Glutamatergic neuron (in vitro differentiated cells): ENCODE results near the gene KRCC1. TPM values are rescaled to one million over a fixed set of nuclear protein-coding genes. Genes with fewer than 3 reads are reported as not detected.

ENCODE experiments used
- DNase-seq: peaks from one replicate; pipeline ENCODE4 v3.0.0; 2022
- H3K27ac Mint-ChIP-seq: one replicate; pipeline ENCODE4 v1.8.0; 2020; ENCODE audit warnings: mild to moderate bottlenecking, mixed read lengths, inconsistent platforms; ENCODE audit not compliant: unreplicated experiment
- H3K27me3 Mint-ChIP-seq: one replicate; pipeline ENCODE4 v1.8.0; 2020; ENCODE audit warnings: mild to moderate bottlenecking, moderate library complexity, mixed read lengths, inconsistent platforms; ENCODE audit not compliant: unreplicated experiment
- H3K36me3 Mint-ChIP-seq: one replicate; pipeline ENCODE4 v1.8.0; 2020; ENCODE audit warnings: mild to moderate bottlenecking, mixed read lengths, inconsistent platforms; ENCODE audit not compliant: unreplicated experiment
- H3K4me1 Mint-ChIP-seq: one replicate; pipeline ENCODE4 v1.8.0; 2020; ENCODE audit warnings: mild to moderate bottlenecking, low read depth, mixed read lengths, inconsistent platforms; ENCODE audit not compliant: unreplicated experiment
- H3K4me3 Mint-ChIP-seq: one replicate; pipeline ENCODE4 v1.8.0; 2020; ENCODE audit warnings: mild to moderate bottlenecking, mixed read lengths, inconsistent platforms; ENCODE audit not compliant: unreplicated experiment
- H3K9me3 Mint-ChIP-seq: one replicate; pipeline ENCODE4 v1.8.0; 2020; ENCODE audit warnings: mild to moderate bottlenecking, moderate library complexity, mixed read lengths, inconsistent platforms; ENCODE audit not compliant: unreplicated experiment
- CTCF ChIP-seq: fragments of 200-600 bp; sonication (generic); IDR thresholded peaks from one replicate; pipeline ENCODE4 v1.5.0; 2021; ENCODE audit not compliant: partially characterized antibody, unreplicated experiment
- total RNA-seq: library from RNA; stranded (reverse); fragmentation: NEBNext Ultra II Directional; extraction: Animal tissue kit (Norgen Biotek cat#: 25700); gene quantifications from one replicate; pipeline ENCODE4 v1.2.1, GENCODE V29; 2021; ENCODE audit not compliant: unreplicated experiment

The KRCC1 gene
- total RNA-seq, 1 donor from 2014 or later, result 8.0 TPM

- H3K27me3 Mint-ChIP-seq, result peaks cover 5% of the 10 kb centered on the region
- no peak for TF ChIP-seq CTCF
- peaks cover 5% of the 10 kb centered on the region for H3K9me3 Mint-ChIP-seq
- peaks cover 14% of the 10 kb centered on the region for H3K4me1 Mint-ChIP-seq
- H3K27ac Mint-ChIP-seq, result no peak overlapping the region
- H3K4me3 Mint-ChIP-seq, result no peak overlapping the region
- H3K36me3 Mint-ChIP-seq, result no peaks in the 10 kb centered on the region
- no peak for DNase-seq
Measured at GRCh38 chr2:88057437-88057844, 1.9 kb upstream of the KRCC1 start.

- DNase-seq, result no peak
- H3K36me3 Mint-ChIP-seq, result no peaks in the 10 kb centered on the region
- H3K27me3 Mint-ChIP-seq, result peaks cover 6% of the 10 kb centered on the region
- H3K27ac Mint-ChIP-seq, result peak overlapping the region; percentile 89
- peak overlapping the region; percentile 97 for H3K4me3 Mint-ChIP-seq
- peaks cover 14% of the 10 kb centered on the region for H3K4me1 Mint-ChIP-seq
- no peak for TF ChIP-seq CTCF
- peaks cover 5% of the 10 kb centered on the region for H3K9me3 Mint-ChIP-seq
Measured at GRCh38 chr2:88054782-88055370, 707 bp downstream of the KRCC1 start.

- H3K27ac Mint-ChIP-seq, result peak overlapping the region; percentile 89
- no peaks in the 10 kb centered on the region for H3K36me3 Mint-ChIP-seq
- H3K27me3 Mint-ChIP-seq, result peaks cover 6% of the 10 kb centered on the region
- H3K4me3 Mint-ChIP-seq, result peak overlapping the region; percentile 97
- no peak for TF ChIP-seq CTCF
- peaks cover 14% of the 10 kb centered on the region for H3K4me1 Mint-ChIP-seq
- DNase-seq, result no peak
- peaks cover 5% of the 10 kb centered on the region for H3K9me3 Mint-ChIP-seq
Measured at GRCh38 chr2:88053934-88054781, 1.4 kb downstream of the KRCC1 start.

- Mint-ChIP-seq H3K27me3 (peaks cover 5% of the 10 kb centered on the region), H3K4me3 (peak overlapping the region; percentile 97), H3K4me1 (peaks cover 14% of the 10 kb centered on the region), H3K9me3 (peaks cover 5% of the 10 kb centered on the region), H3K27ac (no peak overlapping the region), H3K36me3 (no peaks in the 10 kb centered on the region)
- no peak for DNase-seq
- TF ChIP-seq CTCF, result no peak
Measured at GRCh38 chr2:88053296-88053695, 2.3 kb downstream of the KRCC1 start.

GRCh38 chr2:88051792-88052191, 3.8 kb downstream of the KRCC1 start:
- Mint-ChIP-seq H3K27me3 (peaks cover 5% of the 10 kb centered on the region), H3K9me3 (peaks cover 5% of the 10 kb centered on the region), H3K27ac (no peak overlapping the region), H3K4me1 (peaks cover 14% of the 10 kb centered on the region), H3K4me3 (no peak overlapping the region), H3K36me3 (no peaks in the 10 kb centered on the region)
- DNase-seq, result no peak
- no peak for TF ChIP-seq CTCF
